Measurements from ENCODE around the gene HSBP1L1. TPM values are rescaled to one million over a fixed set of nuclear protein-coding genes. Genes with fewer than 3 reads are reported as not detected.
A peak's percentile ranks its signal among the peaks of the same experiment; 100 is the strongest.

The HSBP1L1 gene
- total RNA-seq, 3 donors from 2014 or later: 33.8 to 73.7 (median 68.4) TPM

GRCh38 chr18:79948719-79949411 lies 15.6 kb upstream of the HSBP1L1 start:
- intact Hi-C loops (cut with DNase I, micrococcal nuclease): no loop called here
- peaks cover 56% of the 10 kb centered on the region for H3K4me1 ChIP-seq (ENCODE audit: low read depth)
- DNase-seq (peak in 2 of 3 donors; percentile 34 to 36), ATAC-seq (no peak)
- no peaks in the 10 kb centered on the region for H3K9me3 ChIP-seq
- no peak overlapping the region for H3K4me3 ChIP-seq
- no peaks in the 10 kb centered on the region for H3K36me3 ChIP-seq (ENCODE audit: low read depth)
- no peak for TF ChIP-seq CTCF (IDR thresholded peaks at IDR 0.05)

DNA sequence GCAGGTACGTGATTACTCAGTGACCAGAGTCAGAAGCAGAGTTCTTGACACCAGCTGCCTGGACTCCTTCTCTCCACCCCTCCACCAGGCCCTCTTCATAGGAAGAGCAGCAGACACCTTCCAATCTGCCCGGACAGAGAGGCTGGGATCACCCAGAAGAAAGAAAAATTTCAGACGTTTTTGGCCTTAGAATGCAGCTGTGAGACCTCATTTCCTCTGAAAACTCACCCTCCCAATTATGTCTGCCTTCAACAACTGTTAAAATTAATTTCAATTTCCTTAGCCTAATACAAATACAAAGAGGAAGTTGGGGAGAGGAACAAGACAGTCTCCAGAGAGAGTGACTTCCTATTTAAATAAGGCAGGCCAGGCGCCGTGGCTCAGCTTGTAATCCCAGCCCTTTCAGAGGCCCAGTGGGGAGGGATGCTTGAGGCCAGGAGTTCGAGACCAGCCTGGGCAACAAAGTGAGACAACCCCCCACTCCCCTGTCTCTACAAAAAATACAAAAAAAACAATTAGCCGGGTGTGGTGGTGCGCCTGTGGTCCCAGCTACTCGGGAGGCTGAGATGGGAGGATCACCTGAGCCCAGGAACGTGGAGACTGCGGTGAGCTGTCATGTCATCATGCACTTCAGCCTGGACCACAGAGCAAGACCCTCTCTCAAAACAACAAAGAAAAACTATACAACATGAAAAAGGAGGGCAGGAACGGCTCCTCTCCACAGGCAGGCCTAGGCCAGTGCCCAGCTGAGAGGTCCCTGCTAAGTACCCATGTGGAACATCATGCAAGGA lies 14.6 kb upstream of the HSBP1L1 start:
- no peaks in the 10 kb centered on the region for H3K9me3 ChIP-seq
- no peak for TF ChIP-seq CTCF (IDR thresholded peaks at IDR 0.05)
- DNase-seq (peak; percentile 44 to 70 (median 52)), ATAC-seq (no peak)
- H3K4me3 ChIP-seq: no peak overlapping the region
- peaks cover 59% of the 10 kb centered on the region for H3K4me1 ChIP-seq (ENCODE audit: low read depth)
- intact Hi-C loops (cut with DNase I, micrococcal nuclease): no loop called here
- H3K36me3 ChIP-seq (ENCODE audit: low read depth): no peaks in the 10 kb centered on the region

- Histone ChIP-seq H3K9me3 (no peaks in the 10 kb centered on the region), H3K4me3 (peak overlapping the region; percentile 68), H3K36me3 (ENCODE audit: low read depth) (no peaks in the 10 kb centered on the region), H3K4me1 (ENCODE audit: low read depth) (peaks cover 54% of the 10 kb centered on the region)
- DNase-seq: peak; percentile 63 to 81 (median 78)
- intact Hi-C loops (cut with DNase I, micrococcal nuclease): no loop called here
- ATAC-seq: peak; percentile 25
- TF ChIP-seq CTCF (IDR thresholded peaks at IDR 0.05): no peak
These were observed 13.7 kb upstream of the HSBP1L1 start for GRCh38 chr18:79950515-79951341.

DNA sequence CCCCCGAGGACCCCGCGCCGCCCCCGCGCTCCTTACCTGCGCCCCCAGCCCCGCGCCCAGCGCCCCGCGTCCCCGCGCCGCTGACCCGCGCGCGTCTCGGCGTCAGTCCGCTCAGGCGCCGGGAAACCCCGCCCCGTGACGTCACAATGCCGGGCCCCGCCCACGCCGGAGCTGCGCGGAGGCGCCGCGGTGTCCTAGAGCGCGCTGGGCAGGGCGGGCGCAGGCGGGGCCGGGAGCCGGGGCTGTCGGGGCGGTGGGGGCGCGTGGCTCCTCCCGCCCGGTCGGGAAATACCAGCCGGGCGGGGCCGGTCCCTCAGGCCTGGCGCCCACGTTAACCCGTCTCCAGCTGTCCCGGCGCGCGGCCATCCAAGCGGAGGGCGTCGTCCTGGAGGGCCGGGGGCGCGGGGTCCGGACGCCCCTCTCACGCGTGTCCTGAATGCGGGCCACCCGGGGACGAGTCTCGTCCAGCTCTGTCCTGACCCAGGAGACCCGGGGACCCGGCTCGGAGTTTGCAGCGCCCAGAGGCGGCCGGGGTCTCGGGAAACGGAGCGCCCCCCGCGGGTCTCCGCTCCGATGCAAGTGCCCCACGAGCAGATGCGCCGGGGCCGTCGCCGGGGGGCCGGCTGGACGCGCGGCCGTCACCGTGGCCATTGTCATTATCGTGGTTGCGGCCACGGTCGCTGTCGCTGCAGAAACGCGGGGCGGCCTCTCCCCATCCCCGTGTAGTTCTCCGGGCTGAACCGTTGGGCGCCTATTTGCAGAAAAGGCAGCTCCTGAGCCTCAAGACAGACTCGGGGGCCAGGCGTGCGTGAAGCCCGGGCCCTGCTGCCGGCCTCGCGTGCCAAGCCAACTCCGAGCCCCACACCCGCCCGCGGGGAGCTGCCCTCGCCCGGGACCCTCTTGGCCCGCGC lies 12.6 kb upstream of the HSBP1L1 start, which contains the start of gene SLC66A2:
Gene SLC66A2 (minus strand): TSS at position 109 of the 911 bp plus-strand sequence. CDS start 727 bp downstream, outside the sequence.
- no peaks in the 10 kb centered on the region for H3K36me3 ChIP-seq (ENCODE audit: low read depth)
- no peak for TF ChIP-seq CTCF (IDR thresholded peaks at IDR 0.05)
- H3K4me3 ChIP-seq: peak within 1 kb of the TSS; percentile 68
- DNase-seq: peak; percentile 95 to 99 (median 96)
- peaks cover 52% of the 10 kb centered on the region for H3K4me1 ChIP-seq (ENCODE audit: low read depth)
- peak; percentile 83 for ATAC-seq
- intact Hi-C loops (cut with DNase I, micrococcal nuclease): no loop called here
- no peaks in the 10 kb centered on the region for H3K9me3 ChIP-seq
